Esophagus muscularis mucosa (tissue), 4 donors: ENCODE measurements around the gene SPEG. TPM values are rescaled to one million over a fixed set of nuclear protein-coding genes. Genes with fewer than 3 reads are reported as not detected.
A peak's percentile ranks its signal among the peaks of the same experiment; 100 is the strongest.

Source experiments
- DNase-seq: peaks from one replicate; pipeline ENCODE4 v3.0.0-alpha.2; 2017; ENCODE audit errors: extremely low spot score
- H3K27ac ChIP-seq, 4 donors: fragments of 200-600 bp; sonication (generic); replicated peaks in 1 of 4; 1 replicate in 3 of 4; 2 replicates in 1 of 4; pipeline ENCODE4 v1.5.1; 2016 to 2019; ENCODE audit warnings: mild to moderate bottlenecking in 1 of 4
- H3K27me3 ChIP-seq, 4 donors: fragments of 200-600 bp; sonication (generic); one replicate each; pipeline versions ENCODE4 v1.5.1 to v1.6.0; 2016 to 2019
- H3K36me3 ChIP-seq, 4 donors: fragments of 200-600 bp; sonication (generic); one replicate each; pipeline ENCODE4 v1.5.1; 2016 to 2019
- H3K4me1 ChIP-seq, 4 donors: fragments of 200-600 bp; sonication (generic); one replicate each; pipeline ENCODE4 v1.5.1; 2016 to 2019
- H3K4me3 ChIP-seq, 4 donors: fragments of 200-600 bp; sonication (generic); 1 replicate in 2 of 4; 2 replicates in 2 of 4; pipeline ENCODE4 v1.5.1; 2016 to 2019; ENCODE audit warnings: mild to moderate bottlenecking in 4 of 4, moderate library complexity in 1 of 4
- H3K9me3 ChIP-seq, 4 donors: fragments of 200-600 bp; sonication (generic); 1 replicate in 3 of 4; 2 replicates in 1 of 4; pipeline ENCODE4 v1.5.1; 2016 to 2019
- CTCF ChIP-seq, 3 experiments: fragments of 200-600 bp in 2 of 3; fragments of 450-650 bp in 1 of 3; sonication (generic) in 2 of 3; IDR thresholded peaks; one replicate each; pipeline ENCODE4 v1.5.1; 2017 to 2019; ENCODE audit warnings: antibody characterized with exemption in 3 of 3, mild to moderate bottlenecking in 2 of 3, moderate library complexity in 1 of 3
- EP300 ChIP-seq: sonication (generic); formaldehyde crosslinking; IDR thresholded peaks from one replicate; pipeline ENCODE4 v1.6.1; 2017; ENCODE audit warnings: antibody characterized with exemption
- POLR2A ChIP-seq: fragments of 450-650 bp; IDR thresholded peaks from one replicate; pipeline ENCODE4 v1.6.1; 2017; ENCODE audit warnings: antibody characterized with exemption, moderate library complexity, mild to moderate bottlenecking, low read depth
- POLR2AphosphoS5 ChIP-seq, 2 donors: sonication (generic); formaldehyde crosslinking; IDR thresholded peaks; one replicate each; pipeline ENCODE4 v1.6.1; 2017; ENCODE audit warnings: antibody characterized with exemption in 2 of 2
- WGBS: methylation state at CpG from one replicate; pipeline ENCODE4 v1.1.5; 2018; 5-methylcytosine and 5-hydroxymethylcytosine counted together
- intact Hi-C: fragments of 100-400 bp; cut with DNase I; formaldehyde crosslinking; loops from one replicate; pipeline ENCODE4 v1.15.1; 2023
- total RNA-seq, 4 donors: library from RNA; depleted of rRNA; stranded (reverse); fragments of >200 nt; gene quantifications; one replicate each; pipeline versions ENCODE4 v1.1.0 to v1.2.1, GENCODE V29; 2016

Gene SPEG
- total RNA-seq, 4 donors from 2014 or later = 115 to 251 (median 180) TPM

GRCh38 chr2:219475697-219476651 lies 41.3 kb downstream of the SPEG start:
- Histone ChIP-seq H3K27me3 (peaks cover 0 to 5% (median 0%) of the 10 kb centered on the region in 4 donors), H3K9me3 (no peaks in the 10 kb centered on the region), H3K27ac (peak overlapping the region; percentile 62 to 99 (median 94)), H3K4me1 (peaks cover 8 to 61% (median 40%) of the 10 kb centered on the region in 4 donors), H3K4me3 (no peak overlapping the region), H3K36me3 (peaks cover 30 to 86% (median 43%) of the 10 kb centered on the region in 4 donors)
- 17% methylated on average over 12 of the region's 14 CpGs for WGBS
- DNase-seq = no peak
- no peak for TF ChIP-seq EP300
- TF ChIP-seq POLR2A = no peak
- TF ChIP-seq CTCF (IDR thresholded peaks at IDR 0.05) = peak; percentile 88 to 93 (median 91)
- peak; percentile 20 to 21 for TF ChIP-seq POLR2AphosphoS5 (IDR thresholded peaks at IDR 0.05)
- intact Hi-C loops = loop anchor here (5.0 kb wide), 1 partner anchor 56 kb away; no protein-coding TSS in a partner anchor

GRCh38 chr2:219476652-219477151 lies 42.1 kb downstream of the SPEG start:
- no peak for TF ChIP-seq POLR2A
- TF ChIP-seq POLR2AphosphoS5 (IDR thresholded peaks at IDR 0.05) = no peak
- no peak for TF ChIP-seq EP300
- TF ChIP-seq CTCF (IDR thresholded peaks at IDR 0.05) = no peak
- Histone ChIP-seq H3K9me3 (no peaks in the 10 kb centered on the region), H3K4me1 (peaks cover 8 to 59% (median 37%) of the 10 kb centered on the region in 4 donors), H3K27me3 (peaks cover 0 to 5% (median 0%) of the 10 kb centered on the region in 4 donors), H3K27ac (peak overlapping the region; percentile 60 to 99 (median 94)), H3K4me3 (no peak overlapping the region), H3K36me3 (peaks cover 31 to 87% (median 48%) of the 10 kb centered on the region in 4 donors)
- WGBS = 27% methylated on average over 16 of the region's 16 CpGs
- DNase-seq = no peak
- intact Hi-C loops = loop anchor here (5.0 kb wide), 1 partner anchor 56 kb away; no protein-coding TSS in a partner anchor

- 72% methylated on average over 11 of the region's 13 CpGs for WGBS
These were observed 42.5 kb downstream of the SPEG start for GRCh38 chr2:219477179-219477578.

GRCh38 chr2:219477815-219478214 lies 43.2 kb downstream of the SPEG start:
- TF ChIP-seq POLR2AphosphoS5 (IDR thresholded peaks at IDR 0.05) = peak; percentile 13 to 23
- TF ChIP-seq POLR2A = no peak
- TF ChIP-seq CTCF (IDR thresholded peaks at IDR 0.05) = no peak
- no peak for TF ChIP-seq EP300
- no peak for DNase-seq
- H3K36me3 ChIP-seq = peaks cover 30 to 87% (median 54%) of the 10 kb centered on the region in 4 donors
- 67% methylated on average over 1 of the region's 15 CpGs for WGBS
- intact Hi-C loops = loop anchor here (5.0 kb wide), 1 partner anchor 54 kb away; no protein-coding TSS in a partner anchor
- peak overlapping the region; percentile 60 to 99 (median 94) for H3K27ac ChIP-seq
- H3K27me3 ChIP-seq = peaks cover 0 to 12% (median 2%) of the 10 kb centered on the region in 4 donors
- no peaks in the 10 kb centered on the region for H3K9me3 ChIP-seq
- peaks cover 8 to 58% (median 40%) of the 10 kb centered on the region in 4 donors for H3K4me1 ChIP-seq
- H3K4me3 ChIP-seq = no peak overlapping the region

More at GRCh38 chr2:219477179-219477578, 42.5 kb downstream of the SPEG start:
- H3K36me3 ChIP-seq = peaks cover 30 to 87% (median 50%) of the 10 kb centered on the region in 4 donors
- peak overlapping the region; percentile 60 to 99 (median 94) for H3K27ac ChIP-seq
- intact Hi-C loops = loop anchor here (5.0 kb wide), 1 partner anchor 55 kb away; no protein-coding TSS in a partner anchor
- no peak for TF ChIP-seq CTCF (IDR thresholded peaks at IDR 0.05)
- no peak for TF ChIP-seq POLR2A
- TF ChIP-seq EP300 = no peak
- no peak for TF ChIP-seq POLR2AphosphoS5 (IDR thresholded peaks at IDR 0.05)
- no peak for DNase-seq
- peaks cover 0 to 5% (median 0%) of the 10 kb centered on the region in 4 donors for H3K27me3 ChIP-seq
- H3K4me1 ChIP-seq = peaks cover 8 to 58% (median 38%) of the 10 kb centered on the region in 4 donors
- no peak overlapping the region for H3K4me3 ChIP-seq
- H3K9me3 ChIP-seq = no peaks in the 10 kb centered on the region
